Gastrocnemius medialis (tissue), 4 donors: ENCODE results near the gene MX1. TPM values are rescaled to one million over a fixed set of nuclear protein-coding genes. Genes with fewer than 3 reads are reported as not detected.
A peak's percentile ranks its signal among the peaks of the same experiment; 100 is the strongest.

Experiments used
- ATAC-seq, 2 donors: fragments of 150-250 bp; one replicate each; pipeline ENCODE4 v1.9.1; 2016
- DNase-seq, 2 donors: peaks; one replicate each; pipeline ENCODE4 v3.0.0-alpha.2; 2019
- H3K27ac ChIP-seq, 4 donors: fragments of 200-600 bp; sonication (generic); 1 replicate in 1 of 4; 2 replicates in 3 of 4; pipeline ENCODE4 v1.5.1; 2016 to 2018; ENCODE audit warnings: mild to moderate bottlenecking in 2 of 4, moderate library complexity in 1 of 4
- H3K27me3 ChIP-seq, 3 donors: fragments of 200-600 bp; sonication (generic) in 2 of 3; 1 replicate in 1 of 3; 2 replicates in 2 of 3; pipeline versions ENCODE4 v1.5.1 to v1.6.0; 2016 to 2019; ENCODE audit warnings: mild to moderate bottlenecking in 1 of 3, moderate library complexity in 1 of 3
- H3K36me3 ChIP-seq, 2 donors: fragments of 200-600 bp; sonication (generic) in 1 of 2; one replicate each; pipeline ENCODE4 v1.5.1; 2017 to 2018
- H3K4me1 ChIP-seq, 2 donors: fragments of 200-600 bp; sonication (generic) in 1 of 2; one replicate each; pipeline ENCODE4 v1.5.1; 2016 to 2017; ENCODE audit warnings: mild to moderate bottlenecking in 2 of 2
- H3K4me3 ChIP-seq, 4 donors: fragments of 200-600 bp; sonication (generic) in 3 of 4; 1 replicate in 1 of 4; 2 replicates in 3 of 4; pipeline ENCODE4 v1.5.1; 2016 to 2019; ENCODE audit warnings: mild to moderate bottlenecking in 2 of 4
- H3K9me3 ChIP-seq, 3 donors: fragments of 200-600 bp; sonication (generic) in 2 of 3; 1 replicate in 1 of 3; 2 replicates in 2 of 3; pipeline ENCODE4 v1.5.1; 2016 to 2019
- CTCF ChIP-seq, 5 experiments: fragments of 450-650 bp in 3 of 5; fragments of 200-600 bp in 2 of 5; sonication (generic) in 2 of 5; IDR thresholded peaks in 4 of 5; conservative IDR thresholded peaks in 1 of 5; 1 replicate in 4 of 5; 2 replicates in 1 of 5; pipeline ENCODE4 v1.5.1; 2016 to 2019; ENCODE audit warnings: antibody characterized with exemption in 5 of 5, mild to moderate bottlenecking in 3 of 5, moderate library complexity in 3 of 5
- POLR2A ChIP-seq, 2 donors: fragments of 450-650 bp; IDR thresholded peaks; one replicate each; pipeline ENCODE4 v1.6.1; 2017; ENCODE audit warnings: antibody characterized with exemption in 2 of 2, mild to moderate bottlenecking in 2 of 2, moderate library complexity in 2 of 2
- in situ Hi-C, 4 donors: fragments of 200-750 bp; cut with MboI; loops; one replicate each; pipeline versions ENCODE4 v1.15.0 to v1.8.0; 2017; ENCODE audit warnings: low sequenced_read_pairs in 4 of 4
- intact Hi-C: fragments of 100-400 bp; cut with DNase I; formaldehyde crosslinking; loops from one replicate; pipeline ENCODE4 v1.15.1; 2023; ENCODE audit warnings: low total_unique reads
- total RNA-seq, 4 donors: library from RNA; depleted of rRNA; stranded (reverse); fragments of >200 nt; gene quantifications; one replicate each; pipeline versions ENCODE4 v1.1.0 to v1.2.3, GENCODE V29; 2016

The MX1 gene
- 1 to 10 TPM; 2.5 to 10.0 (median 5.7) TPM for total RNA-seq

- in situ Hi-C loops, result no loop called here
- peaks cover 0 to 6% of the 10 kb centered on the region in 2 donors for H3K4me1 ChIP-seq
- H3K27me3 ChIP-seq, result peaks cover 2 to 9% (median 7%) of the 10 kb centered on the region in 3 donors
- DNase-seq (peak in 1 of 2 donors; percentile 22), ATAC-seq (peak; percentile 53 to 56)
- TF ChIP-seq CTCF (IDR thresholded peaks at IDR 0.05 in 4 of 5, conservative IDR thresholded peaks at IDR 0.05 in 1 of 5), result no peak
- TF ChIP-seq POLR2A (IDR thresholded peaks at IDR 0.05), result peak; percentile 43 to 64
- H3K4me3 ChIP-seq, result peak within 1 kb of the TSS; percentile 56 to 76 (median 65)
- H3K27ac ChIP-seq, result peak within 1 kb of the TSS; percentile 16 to 76 (median 70)
- no peaks in the 10 kb centered on the region for H3K9me3 ChIP-seq
- H3K36me3 ChIP-seq, result no peaks in the 10 kb centered on the region
- intact Hi-C loops, result loop anchor here (5.0 kb wide), 1 partner anchor 64 kb away; the partner anchor contains the start of gene MX2
Observed at GRCh38 chr21:41425954-41426675, at the start of gene MX1. MX1 (plus strand) TSS chr21:41426239; CDS start chr21:41432071, 5,832 bp downstream.

GRCh38 chr21:41377715-41378114 lies 48.3 kb upstream of the MX1 start:
- H3K4me1 ChIP-seq, result no peaks in the 10 kb centered on the region
- H3K27ac ChIP-seq, result no peak overlapping the region
- ATAC-seq (no peak), DNase-seq (no peak)
- no peak for TF ChIP-seq CTCF (IDR thresholded peaks at IDR 0.05 in 4 of 5, conservative IDR thresholded peaks at IDR 0.05 in 1 of 5)
- no peak for TF ChIP-seq POLR2A (IDR thresholded peaks at IDR 0.05)
- intact Hi-C loops, result no loop called here
- H3K4me3 ChIP-seq, result no peak overlapping the region
- in situ Hi-C loops, result no loop called here
- no peaks in the 10 kb centered on the region for H3K27me3 ChIP-seq
- H3K36me3 ChIP-seq, result no peaks in the 10 kb centered on the region
- H3K9me3 ChIP-seq, result no peaks in the 10 kb centered on the region

- ATAC-seq, result no peak
- Histone ChIP-seq H3K27me3 (no peaks in the 10 kb centered on the region), H3K27ac (no peak overlapping the region), H3K4me3 (no peak overlapping the region), H3K4me1 (no peaks in the 10 kb centered on the region), H3K36me3 (no peaks in the 10 kb centered on the region), H3K9me3 (no peaks in the 10 kb centered on the region)
- in situ Hi-C loops, result no loop called here
- intact Hi-C loops, result no loop called here
- no peak for DNase-seq
- TF ChIP-seq CTCF (IDR thresholded peaks at IDR 0.05 in 4 of 5, conservative IDR thresholded peaks at IDR 0.05 in 1 of 5) (no peak), POLR2A (IDR thresholded peaks at IDR 0.05) (no peak)
Observed at GRCh38 chr21:41378849-41379248, 47.2 kb upstream of the MX1 start.

- Histone ChIP-seq H3K4me3 (no peak overlapping the region), H3K4me1 (no peaks in the 10 kb centered on the region), H3K9me3 (no peaks in the 10 kb centered on the region), H3K27ac (no peak overlapping the region), H3K36me3 (no peaks in the 10 kb centered on the region), H3K27me3 (no peaks in the 10 kb centered on the region)
- in situ Hi-C loops, result no loop called here
- intact Hi-C loops, result no loop called here
- ATAC-seq, result no peak
- no peak for DNase-seq
- TF ChIP-seq CTCF (IDR thresholded peaks at IDR 0.05 in 4 of 5, conservative IDR thresholded peaks at IDR 0.05 in 1 of 5) (no peak), POLR2A (IDR thresholded peaks at IDR 0.05) (no peak)
Observed at GRCh38 chr21:41379901-41380300, 46.1 kb upstream of the MX1 start.
